DOHH2 (cell line): ENCODE results near the gene LRRC56.

ENCODE experiments used
- EZH2phosphoT487 ChIP-seq: fragments of 200-600 bp; sonication (generic); IDR thresholded peaks from 2 replicates; pipeline ENCODE4 v1.6.1; 2017; ENCODE audit warnings: borderline replicate concordance, mild to moderate bottlenecking, antibody characterized with exemption, low read length, moderate library complexity, mixed read lengths
- TF ChIP-seq, protein P1 (sequence below): fragments of 200-600 bp; sonication (generic); IDR thresholded peaks from one replicate; pipeline ENCODE4 v1.5.1; 2014; ENCODE audit warnings: antibody characterized with exemption, mild to moderate bottlenecking, low read depth, low read length; ENCODE audit not compliant: poor library complexity, severe bottlenecking

DNA sequence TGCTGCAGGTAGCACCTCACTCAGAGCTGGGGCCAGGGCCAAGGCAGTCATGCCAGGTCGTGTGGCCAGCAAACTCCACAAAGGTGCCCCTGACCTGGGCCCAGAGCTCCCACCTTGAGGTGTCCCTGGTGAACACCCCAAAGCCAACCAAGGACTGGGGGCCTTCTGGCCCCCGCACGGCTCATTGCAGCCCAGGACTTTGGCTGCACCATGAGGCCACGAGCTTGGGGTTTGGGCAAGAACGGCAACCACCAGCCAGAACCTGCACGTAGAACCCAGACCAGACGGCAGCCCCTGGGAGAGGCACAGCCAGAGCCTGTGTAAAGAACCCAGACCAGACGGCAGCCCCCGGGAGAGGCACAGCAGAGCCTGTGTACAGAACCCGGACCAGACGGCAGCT lies 7.8 kb downstream of the LRRC56 start:
- TF ChIP-seq, protein P1, sequence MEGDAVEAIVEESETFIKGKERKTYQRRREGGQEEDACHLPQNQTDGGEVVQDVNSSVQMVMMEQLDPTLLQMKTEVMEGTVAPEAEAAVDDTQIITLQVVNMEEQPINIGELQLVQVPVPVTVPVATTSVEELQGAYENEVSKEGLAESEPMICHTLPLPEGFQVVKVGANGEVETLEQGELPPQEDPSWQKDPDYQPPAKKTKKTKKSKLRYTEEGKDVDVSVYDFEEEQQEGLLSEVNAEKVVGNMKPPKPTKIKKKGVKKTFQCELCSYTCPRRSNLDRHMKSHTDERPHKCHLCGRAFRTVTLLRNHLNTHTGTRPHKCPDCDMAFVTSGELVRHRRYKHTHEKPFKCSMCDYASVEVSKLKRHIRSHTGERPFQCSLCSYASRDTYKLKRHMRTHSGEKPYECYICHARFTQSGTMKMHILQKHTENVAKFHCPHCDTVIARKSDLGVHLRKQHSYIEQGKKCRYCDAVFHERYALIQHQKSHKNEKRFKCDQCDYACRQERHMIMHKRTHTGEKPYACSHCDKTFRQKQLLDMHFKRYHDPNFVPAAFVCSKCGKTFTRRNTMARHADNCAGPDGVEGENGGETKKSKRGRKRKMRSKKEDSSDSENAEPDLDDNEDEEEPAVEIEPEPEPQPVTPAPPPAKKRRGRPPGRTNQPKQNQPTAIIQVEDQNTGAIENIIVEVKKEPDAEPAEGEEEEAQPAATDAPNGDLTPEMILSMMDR = no peak
- no peak for TF ChIP-seq EZH2phosphoT487
